ENCODE measurements around the gene AXL. TPM values are rescaled to one million over a fixed set of nuclear protein-coding genes. Genes with fewer than 3 reads are reported as not detected.

AXL gene
- total and polyA plus RNA-seq, 9 of the 15 experiments (the other 6 are each of a cell fraction or from before 2014, with no cell fraction given): 0.80 to 6.6 (median 1.6) TPM

DNA sequence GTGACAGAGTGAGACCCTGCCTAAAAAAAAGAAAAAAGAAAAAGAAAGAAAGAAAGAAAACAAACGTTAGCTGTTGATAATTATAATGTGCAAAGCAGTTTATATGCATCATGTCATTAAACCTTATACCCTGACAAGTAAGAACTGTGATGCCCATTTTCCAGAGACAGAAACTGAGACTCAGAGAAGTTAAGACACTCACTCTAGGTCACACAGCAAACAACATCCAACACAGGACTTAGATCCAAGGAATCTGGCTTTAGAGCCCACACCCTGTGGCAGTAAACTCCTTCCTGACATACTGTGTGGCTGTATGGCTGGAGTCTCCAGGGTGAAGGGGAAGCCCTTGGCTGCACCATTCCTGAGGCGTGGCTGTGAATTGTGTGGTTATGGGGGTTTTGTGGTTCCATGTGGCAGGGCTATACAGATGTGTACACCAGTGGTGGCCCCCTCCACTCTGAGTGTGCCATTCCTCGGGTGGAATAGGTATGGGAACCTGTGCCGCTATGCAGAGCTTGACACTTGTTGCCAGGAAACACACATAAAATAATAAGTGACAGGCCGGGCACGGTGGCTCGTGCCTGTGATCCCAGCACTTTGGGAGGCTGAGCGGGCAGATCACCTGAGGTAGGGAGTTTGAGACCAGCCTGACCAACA, 15.6 kb downstream of the AXL start (continued):
- TF ChIP-seq RFX5 (IDR thresholded peaks at IDR 0.05; ENCODE audit: low read depth, low read length) (no peak), STAT5B (CRISPR knock-in tag; IDR thresholded peaks at IDR 0.05) (no peak), BRD9 (IDR thresholded peaks at IDR 0.05; ENCODE audit: low read depth, partially characterized antibody) (peak; percentile 22), HIVEP1 (CRISPR knock-in tag; IDR thresholded peaks at IDR 0.05) (no peak), ZBTB7A (IDR thresholded peaks at IDR 0.05; ENCODE audit: borderline replicate concordance, control insufficient read depth, low read depth, low read length) (no peak), BCOR (IDR thresholded peaks at IDR 0.05) (peak; percentile 97), FOXP1 (CRISPR knock-in tag; IDR thresholded peaks at IDR 0.05) (no peak), CEBPB (tag; IDR thresholded peaks at IDR 0.05) (no peak), HDGF (IDR thresholded peaks at IDR 0.05) (peak; percentile 51; the same call in 1 of the 2 replicates), HNRNPL (IDR thresholded peaks at IDR 0.05; ENCODE audit: low read depth, low read length) (no peak), KDM1A (IDR thresholded peaks at IDR 0.05) (peak; percentile 65 to 84), HLTF (IDR thresholded peaks at IDR 0.05) (no peak), MXI1 (IDR thresholded peaks at IDR 0.05; ENCODE audit: low read depth, low read length) (no peak), CBX1 (IDR thresholded peaks at IDR 0.05; ENCODE audit: low read depth) (peak; percentile 32; the same call in 1 of the 2 replicates), ZKSCAN1 (IDR thresholded peaks at IDR 0.05; ENCODE audit: low read depth, low read length) (no peak), FOXA1 (IDR thresholded peaks at IDR 0.05; ENCODE audit: borderline replicate concordance) (no peak), JUN (IDR thresholded peaks at IDR 0.05; ENCODE audit: borderline replicate concordance, low read depth, low read length) (no peak), JUN (CRISPR knock-in tag; IDR thresholded peaks at IDR 0.05; ENCODE audit: borderline replicate concordance) (no peak)
- TF ChIP-seq, protein P1, sequence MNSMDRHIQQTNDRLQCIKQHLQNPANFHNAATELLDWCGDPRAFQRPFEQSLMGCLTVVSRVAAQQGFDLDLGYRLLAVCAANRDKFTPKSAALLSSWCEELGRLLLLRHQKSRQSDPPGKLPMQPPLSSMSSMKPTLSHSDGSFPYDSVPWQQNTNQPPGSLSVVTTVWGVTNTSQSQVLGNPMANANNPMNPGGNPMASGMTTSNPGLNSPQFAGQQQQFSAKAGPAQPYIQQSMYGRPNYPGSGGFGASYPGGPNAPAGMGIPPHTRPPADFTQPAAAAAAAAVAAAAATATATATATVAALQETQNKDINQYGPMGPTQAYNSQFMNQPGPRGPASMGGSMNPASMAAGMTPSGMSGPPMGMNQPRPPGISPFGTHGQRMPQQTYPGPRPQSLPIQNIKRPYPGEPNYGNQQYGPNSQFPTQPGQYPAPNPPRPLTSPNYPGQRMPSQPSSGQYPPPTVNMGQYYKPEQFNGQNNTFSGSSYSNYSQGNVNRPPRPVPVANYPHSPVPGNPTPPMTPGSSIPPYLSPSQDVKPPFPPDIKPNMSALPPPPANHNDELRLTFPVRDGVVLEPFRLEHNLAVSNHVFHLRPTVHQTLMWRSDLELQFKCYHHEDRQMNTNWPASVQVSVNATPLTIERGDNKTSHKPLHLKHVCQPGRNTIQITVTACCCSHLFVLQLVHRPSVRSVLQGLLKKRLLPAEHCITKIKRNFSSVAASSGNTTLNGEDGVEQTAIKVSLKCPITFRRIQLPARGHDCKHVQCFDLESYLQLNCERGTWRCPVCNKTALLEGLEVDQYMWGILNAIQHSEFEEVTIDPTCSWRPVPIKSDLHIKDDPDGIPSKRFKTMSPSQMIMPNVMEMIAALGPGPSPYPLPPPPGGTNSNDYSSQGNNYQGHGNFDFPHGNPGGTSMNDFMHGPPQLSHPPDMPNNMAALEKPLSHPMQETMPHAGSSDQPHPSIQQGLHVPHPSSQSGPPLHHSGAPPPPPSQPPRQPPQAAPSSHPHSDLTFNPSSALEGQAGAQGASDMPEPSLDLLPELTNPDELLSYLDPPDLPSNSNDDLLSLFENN (IDR thresholded peaks at IDR 0.05; ENCODE audit: low read depth in 2 of 2, low read length in 2 of 2): no peak
